ENCODE data around the gene GFRA1. TPM values are rescaled to one million over a fixed set of nuclear protein-coding genes. Genes with fewer than 3 reads are reported as not detected.

GFRA1 gene
- total and polyA plus RNA-seq, 2 of the 8 experiments (the other 6 are each of a cell fraction or from before 2014, with no cell fraction given): 1.1 to 2.0 TPM

- TF ChIP-seq HDAC2 (IDR thresholded peaks at IDR 0.05; ENCODE audit: borderline replicate concordance in 1 of 2, low read depth in 2 of 2, low read length in 2 of 2) (no peak), CTBP2 (IDR thresholded peaks at IDR 0.05; ENCODE audit: borderline replicate concordance, insufficient read depth, insufficient read length, low read length) (no peak)
- FAIRE-seq (no peak), DNase-seq (ENCODE audit: low read depth in 1 of 2, low spot score in 2 of 2) (no peak)
- Histone ChIP-seq H3K36me3 (ENCODE audit: control insufficient read depth in 2 of 4, insufficient read depth in 4 of 4, low read length in 3 of 4) (no peaks in the 10 kb centered on the region), H4K91ac (replicated peaks; ENCODE audit: insufficient read length, low read length) (no peak overlapping the region), H3K79me2 (ENCODE audit: control insufficient read depth in 1 of 2, insufficient read depth in 2 of 2, low read length in 2 of 2) (no peaks in the 10 kb centered on the region), H3K79me1 (ENCODE audit: low read depth, low read length) (no peaks in the 10 kb centered on the region), H3K9me3 (ENCODE audit: insufficient read depth in 2 of 2, low read depth in 1 of 2, low read length in 1 of 2) (no peaks in the 10 kb centered on the region), H4K20me1 (replicated peaks in 1 of 2; ENCODE audit: control insufficient read depth in 1 of 2, insufficient read depth in 2 of 2, low read length in 2 of 2) (no peaks in the 10 kb centered on the region), H2AFZ (ENCODE audit: low read length) (no peak overlapping the region), H3K56ac (replicated peaks; ENCODE audit: insufficient read length, low read depth, low read length) (no peak overlapping the region), H3K18ac (ENCODE audit: extremely low read depth, low read length) (no peak overlapping the region), H3K4me3 (ENCODE audit: extremely low read depth in 1 of 4, insufficient read depth in 2 of 4, low read depth in 3 of 4, low read length in 4 of 4) (no peak overlapping the region), H2BK120ac (replicated peaks; ENCODE audit: low read depth, low read length) (no peak overlapping the region), H4K5ac (ENCODE audit: insufficient read length, low read depth, low read length) (no peak overlapping the region), H3K4me1 (replicated peaks in 1 of 4; ENCODE audit: control insufficient read depth in 3 of 4, insufficient read depth in 4 of 4, low read length in 3 of 4) (no peaks in the 10 kb centered on the region), H3K9ac (replicated peaks in 1 of 4; ENCODE audit: extremely low read depth in 1 of 4, low read depth in 3 of 4, low read length in 3 of 4) (no peak overlapping the region), H3K23ac (ENCODE audit: insufficient read length) (no peak overlapping the region), H2BK12ac (ENCODE audit: low read depth, low read length) (no peak overlapping the region), H3K27me3 (replicated peaks in 1 of 4; ENCODE audit: control insufficient read depth in 3 of 4, extremely low read depth in 1 of 4, insufficient read depth in 3 of 4, low read length in 3 of 4) (no peaks in the 10 kb centered on the region), H2BK5ac (ENCODE audit: low read depth, low read length) (no peak overlapping the region), H4K8ac (ENCODE audit: extremely low read depth, insufficient read depth, low read length) (no peak overlapping the region), H3K4me2 (ENCODE audit: insufficient read depth in 1 of 2, low read depth in 2 of 2, low read length in 2 of 2) (no peak overlapping the region), H2AK5ac (ENCODE audit: low read depth, low read length) (no peak overlapping the region), H3K4ac (replicated peaks; ENCODE audit: insufficient read length, low read depth, low read length) (no peak overlapping the region), H3K14ac (ENCODE audit: insufficient read length) (no peak overlapping the region), H2BK15ac (ENCODE audit: low read length) (no peak overlapping the region), H3K23me2 (ENCODE audit: low read depth, low read length) (no peaks in the 10 kb centered on the region), H2BK20ac (ENCODE audit: low read length) (no peak overlapping the region), H3K27ac (ENCODE audit: low read depth, low read length) (no peak overlapping the region)
- ChIA-PET CTCF (ENCODE audit: partially characterized antibody) (interaction anchor here (0.6 kb wide), 1 partner anchor 379 kb away, joined by 3 read pairs; no protein-coding TSS in a partner anchor), POLR2A (ENCODE audit: partially characterized antibody) (no interaction called here)
- 92% methylated on average over 1 of the region's 1 CpG; no CpG with 5 or more reads in 1 of the 2 experiments for WGBS, 2 experiments (ENCODE audit: extremely low coverage in 1 of 2, insufficient coverage in 1 of 2, insufficient read length in 1 of 2, insufficient replicate concordance in 2 of 2, low coverage in 1 of 2, low lambda C conversion rate in 2 of 2, missing lambda C conversion rate in 1 of 2)
Observed at GRCh38 chr10:116211682-116212081, 61.3 kb downstream of the GFRA1 start.
